HUES64 (cell line): ENCODE data around the gene GFOD1.

Experiments used
- H3K27ac ChIP-seq: 2 replicates; pipeline ENCODE4 v1.7.0; 2013; ENCODE audit warnings: low read depth, low read length, inconsistent platforms
- H3K27me3 ChIP-seq: 2 replicates; pipeline ENCODE4 v1.6.1; 2013; ENCODE audit warnings: mild to moderate bottlenecking, low read length; ENCODE audit not compliant: insufficient read depth
- H3K36me3 ChIP-seq: 2 replicates; pipeline ENCODE4 v1.6.1; 2013; ENCODE audit warnings: mild to moderate bottlenecking, low read length; ENCODE audit not compliant: insufficient read depth
- H3K4me1 ChIP-seq: 2 replicates; pipeline ENCODE4 v1.6.1; 2013; ENCODE audit warnings: mild to moderate bottlenecking, low read length, moderate library complexity; ENCODE audit not compliant: insufficient read depth
- H3K4me3 ChIP-seq: 2 replicates; pipeline ENCODE4 v1.5.1; 2013; ENCODE audit warnings: mild to moderate bottlenecking, low read length, moderate library complexity
- H3K9ac ChIP-seq: 2 replicates; pipeline ENCODE4 v1.6.1; 2013; ENCODE audit warnings: mild to moderate bottlenecking, low read depth, low read length
- H3K9me3 ChIP-seq: 2 replicates; pipeline ENCODE4 v1.6.1; 2013; ENCODE audit warnings: low read depth, low read length; ENCODE audit not compliant: insufficient read depth
- WGBS: fragments of 150-250, 120-280 bp; methylation state at CpG from one replicate; pipeline ENCODE4 v1.1.7; 2013; ENCODE audit warnings: missing lambda C conversion rate; 5-methylcytosine and 5-hydroxymethylcytosine counted together

The GFOD1 gene

DNA sequence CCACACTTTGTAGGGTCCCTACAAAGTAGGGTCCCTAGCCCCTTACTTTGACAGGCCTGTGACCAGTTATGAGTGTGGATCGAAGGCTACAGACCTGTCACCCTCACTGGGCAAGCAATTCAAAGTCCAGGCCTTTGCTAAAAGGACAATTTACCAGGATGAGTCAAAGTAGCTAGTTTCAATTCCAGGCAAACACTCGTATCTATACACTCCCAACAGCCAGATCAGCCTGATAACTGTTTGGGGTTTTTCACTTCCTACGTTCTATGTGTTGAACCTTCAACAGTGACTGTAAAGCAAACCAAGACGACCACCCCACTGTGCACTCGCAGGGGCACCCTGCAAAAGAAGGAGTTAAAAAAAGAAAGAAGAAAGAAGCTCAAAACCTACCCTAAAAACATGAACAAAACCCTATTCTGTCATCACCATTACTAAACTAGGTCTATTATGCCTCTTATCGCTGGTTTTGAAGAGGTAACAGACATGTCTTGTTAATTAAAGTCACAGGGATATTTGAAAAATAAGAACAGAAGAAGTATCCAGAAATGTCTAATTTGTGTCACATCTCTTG, 3.2 kb downstream of the GFOD1 start:
- Histone ChIP-seq H3K9me3 (no peaks in the 10 kb centered on the region), H3K27me3 (peaks cover 58% of the 10 kb centered on the region), H3K4me1 (peaks cover 21% of the 10 kb centered on the region), H3K27ac (no peak overlapping the region), H3K36me3 (no peaks in the 10 kb centered on the region), H3K4me3 (no peak overlapping the region), H3K9ac (no peak overlapping the region)
- WGBS: 79% methylated on average over 6 of the region's 6 CpGs

DNA sequence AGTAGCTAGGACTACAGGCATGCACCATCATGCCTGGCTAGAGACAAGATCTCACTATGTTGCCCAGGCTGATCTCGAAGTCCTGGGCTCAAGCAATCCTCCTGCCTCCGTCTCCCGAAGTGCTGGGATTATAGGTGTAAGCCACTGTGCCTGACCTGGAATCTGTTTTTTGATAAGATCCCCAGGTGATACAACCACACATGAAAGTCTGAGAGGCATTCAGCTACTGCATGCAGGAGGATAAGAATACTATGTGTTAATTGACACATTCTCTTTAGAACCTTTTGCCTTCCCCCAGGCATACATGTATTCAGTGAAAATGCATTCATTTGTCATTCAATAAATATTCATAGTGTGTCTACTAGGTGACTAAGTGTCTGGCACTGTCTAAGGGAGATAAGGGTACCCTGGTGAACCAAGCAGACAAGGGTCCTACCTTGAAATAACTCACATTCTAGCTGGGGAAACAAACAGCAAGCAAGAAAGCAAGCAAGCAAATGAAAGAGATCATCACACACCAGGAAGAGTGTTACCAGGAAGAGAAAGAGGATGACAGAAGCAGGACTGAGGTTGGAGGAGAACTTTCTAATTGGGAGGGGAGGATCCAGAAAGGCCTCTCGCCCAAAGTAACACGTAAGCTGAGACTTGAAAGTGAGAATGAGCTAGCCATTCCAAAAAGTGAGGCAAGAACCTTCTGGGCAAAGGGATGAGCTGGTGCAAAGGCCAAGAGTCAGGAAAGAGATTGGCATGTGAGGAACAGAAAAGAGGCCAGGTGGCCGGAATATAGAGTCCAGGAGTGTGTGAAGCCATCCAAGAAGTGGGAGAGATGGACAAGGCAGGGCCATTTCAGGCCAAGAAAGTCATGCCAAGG, 6.5 kb downstream of the GFOD1 start:
- H3K27ac ChIP-seq: no peak overlapping the region
- no peaks in the 10 kb centered on the region; the same call in 1 of the 2 replicates for H3K9me3 ChIP-seq
- no peak overlapping the region for H3K4me3 ChIP-seq
- H3K4me1 ChIP-seq: peaks cover 21% of the 10 kb centered on the region
- peaks cover 30% of the 10 kb centered on the region for H3K27me3 ChIP-seq
- whole genome bisulfite sequencing: 89% methylated on average over 6 of the region's 6 CpGs
- no peaks in the 10 kb centered on the region for H3K36me3 ChIP-seq
- no peak overlapping the region for H3K9ac ChIP-seq

DNA sequence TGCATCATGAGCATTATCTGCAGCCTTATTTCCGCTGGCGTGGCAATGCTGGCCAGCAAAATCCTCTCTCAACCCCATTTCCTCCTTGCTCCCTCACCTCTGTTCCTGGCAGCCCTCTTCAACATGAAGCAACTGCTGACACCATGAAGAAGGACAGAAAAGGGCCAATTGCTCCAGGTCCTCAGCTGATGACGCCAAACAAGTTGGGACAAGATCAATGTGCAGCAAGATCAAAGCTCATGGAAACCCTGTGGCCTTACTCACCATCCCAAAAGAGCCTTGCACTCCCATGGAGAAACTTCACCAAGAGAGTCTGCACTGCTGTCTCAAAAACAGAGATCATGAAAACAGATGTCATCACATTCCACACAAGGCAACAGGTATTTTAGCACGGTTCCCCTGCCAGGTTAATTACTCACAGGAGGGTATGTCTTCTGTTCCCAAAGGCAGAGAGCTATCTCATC, 7.4 kb downstream of the GFOD1 start:
- WGBS: 93% methylated on average over 4 of the region's 4 CpGs
- H3K9me3 ChIP-seq: no peaks in the 10 kb centered on the region; the same call in 1 of the 2 replicates
- H3K36me3 ChIP-seq: no peaks in the 10 kb centered on the region
- H3K9ac ChIP-seq: no peak overlapping the region
- no peak overlapping the region for H3K4me3 ChIP-seq
- H3K4me1 ChIP-seq: peaks cover 14% of the 10 kb centered on the region
- peaks cover 21% of the 10 kb centered on the region for H3K27me3 ChIP-seq
- no peak overlapping the region for H3K27ac ChIP-seq

DNA sequence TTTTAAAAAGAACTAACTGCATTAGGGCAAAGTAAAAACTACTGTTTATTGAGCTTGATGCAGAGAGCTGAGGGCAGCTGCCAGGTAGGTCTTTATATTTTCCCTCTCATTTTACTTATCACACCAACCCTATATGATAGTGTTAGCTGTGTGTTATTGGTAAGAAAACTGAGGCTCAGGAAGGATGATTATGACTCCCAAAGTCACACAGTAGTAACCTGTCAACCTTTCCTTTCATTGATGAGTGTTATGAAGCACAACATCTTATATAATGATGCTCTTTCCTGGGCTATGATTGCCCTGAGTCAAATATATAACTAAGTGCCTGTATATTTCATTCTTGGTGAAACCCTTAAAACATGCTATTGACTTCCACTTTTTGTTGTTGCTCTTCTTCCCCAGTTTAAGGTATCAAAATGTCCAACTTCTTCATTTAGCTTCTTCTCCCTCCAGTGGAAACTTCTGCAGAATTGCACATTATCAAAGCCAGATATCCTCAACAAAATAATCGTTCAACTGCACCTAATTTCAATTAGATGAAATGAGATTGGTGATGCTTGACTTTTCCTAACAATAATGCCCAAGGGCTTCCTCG, 8.1 kb downstream of the GFOD1 start:
- 100% methylated on average over 2 of the region's 2 CpGs for WGBS
- Histone ChIP-seq H3K4me1 (peaks cover 7% of the 10 kb centered on the region), H3K4me3 (no peak overlapping the region), H3K27ac (no peak overlapping the region), H3K9me3 (no peaks in the 10 kb centered on the region; the same call in 1 of the 2 replicates), H3K9ac (no peak overlapping the region), H3K27me3 (peaks cover 14% of the 10 kb centered on the region), H3K36me3 (no peaks in the 10 kb centered on the region)

DNA sequence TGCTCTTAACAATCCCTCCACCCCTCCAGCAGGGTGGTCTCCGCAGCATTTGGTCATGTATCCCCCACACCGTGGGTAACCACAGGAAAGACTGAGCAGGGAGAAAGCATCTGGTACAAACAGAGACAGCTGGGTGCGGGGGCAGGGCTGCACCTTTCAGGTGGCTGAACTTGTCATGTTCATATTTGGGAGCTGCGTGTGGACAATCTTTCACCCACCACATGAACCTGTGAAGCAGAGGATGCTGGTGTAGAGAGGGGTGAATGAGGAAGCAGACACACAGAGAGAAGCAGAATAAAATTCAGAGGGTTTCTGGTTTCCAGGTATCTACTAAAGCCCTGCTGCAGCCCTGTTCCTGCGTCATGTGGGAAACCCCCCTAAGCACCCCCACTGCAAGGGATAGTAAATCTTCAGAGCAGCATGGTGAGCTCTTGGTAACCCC, 8.9 kb downstream of the GFOD1 start:
- WGBS: 91% methylated on average over 5 of the region's 5 CpGs
- Histone ChIP-seq H3K9ac (no peak overlapping the region), H3K9me3 (no peaks in the 10 kb centered on the region; the same call in 1 of the 2 replicates), H3K4me1 (0 out of 2 replicates have a peak, but pooled peaks cover 5% of the 10 kb centered on the region), H3K27me3 (peaks cover 6% of the 10 kb centered on the region; the same call in 1 of the 2 replicates), H3K36me3 (no peaks in the 10 kb centered on the region), H3K4me3 (no peak overlapping the region), H3K27ac (no peak overlapping the region)

DNA sequence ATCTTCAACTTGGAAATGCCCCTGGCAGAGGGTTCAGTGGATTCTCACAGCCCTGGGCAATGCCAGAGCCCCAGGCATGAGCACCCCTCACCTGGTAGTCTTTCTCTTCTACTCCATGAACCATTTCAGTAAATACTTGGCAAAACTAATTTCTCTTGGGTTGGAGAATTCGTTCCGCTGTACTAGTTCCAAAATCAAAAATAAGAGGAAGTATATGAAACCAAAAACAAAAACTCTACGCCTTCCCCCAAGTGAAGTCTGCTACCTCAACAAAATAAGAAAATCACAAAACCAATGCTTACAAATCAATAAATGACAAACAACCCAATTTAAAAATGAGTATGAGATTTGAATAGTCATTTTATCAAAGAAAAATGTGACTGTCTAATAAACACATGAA, 12.6 kb downstream of the GFOD1 start:
- Histone ChIP-seq H3K9ac (no peak overlapping the region), H3K9me3 (no peaks in the 10 kb centered on the region; the same call in 1 of the 2 replicates), H3K4me3 (no peak overlapping the region), H3K4me1 (peaks cover 9% of the 10 kb centered on the region), H3K36me3 (no peaks in the 10 kb centered on the region), H3K27ac (no peak overlapping the region), H3K27me3 (no peaks in the 10 kb centered on the region)
- no CpG with 5 or more reads among the region's 3 CpGs for WGBS

DNA sequence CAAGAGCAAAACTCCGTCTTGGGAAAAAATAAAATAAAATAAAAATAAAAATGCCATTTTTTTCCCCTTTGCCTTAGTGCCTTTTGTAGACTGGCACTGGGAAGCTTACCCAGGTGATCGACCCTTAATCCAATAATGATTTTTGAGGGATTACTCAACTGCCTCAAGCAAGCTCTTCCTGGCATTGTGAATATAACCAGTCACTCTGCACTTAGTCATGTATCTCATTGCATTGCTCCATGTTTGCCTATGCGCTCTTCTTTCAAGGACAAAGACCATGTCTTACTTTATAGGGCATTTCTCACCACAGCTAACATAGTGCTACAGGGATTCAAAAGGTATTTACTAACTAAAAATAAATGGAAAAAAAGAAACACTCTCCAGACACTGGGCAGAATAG, 13.0 kb downstream of the GFOD1 start:
- Histone ChIP-seq H3K27me3 (no peaks in the 10 kb centered on the region), H3K4me3 (no peak overlapping the region), H3K4me1 (peaks cover 9% of the 10 kb centered on the region), H3K27ac (no peak overlapping the region), H3K9ac (no peak overlapping the region), H3K9me3 (no peaks in the 10 kb centered on the region; the same call in 1 of the 2 replicates), H3K36me3 (no peaks in the 10 kb centered on the region)
- 95% methylated on average over 2 of the region's 3 CpGs for WGBS

DNA sequence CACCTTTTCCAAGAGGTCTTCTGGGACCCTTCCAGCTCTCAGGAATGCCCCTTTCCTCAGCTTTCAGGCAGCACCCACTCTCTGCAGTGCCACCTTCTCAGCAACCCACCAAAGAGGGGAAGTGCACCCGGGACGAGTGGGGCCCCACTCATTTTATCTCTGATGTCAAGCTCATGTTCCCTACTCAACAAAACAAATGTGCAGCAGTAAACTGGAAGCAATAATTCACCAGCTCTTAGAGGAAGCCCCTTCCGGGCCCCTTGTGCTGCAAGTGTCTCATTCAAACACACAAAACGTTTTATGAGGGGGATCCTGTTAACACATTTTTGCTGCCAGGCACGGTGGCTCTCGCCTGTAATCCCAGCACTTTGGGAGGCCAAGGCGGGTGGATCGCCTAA, 13.6 kb downstream of the GFOD1 start:
- Histone ChIP-seq H3K27me3 (no peaks in the 10 kb centered on the region), H3K9ac (no peak overlapping the region), H3K36me3 (no peaks in the 10 kb centered on the region), H3K9me3 (no peaks in the 10 kb centered on the region; the same call in 1 of the 2 replicates), H3K4me3 (no peak overlapping the region), H3K27ac (no peak overlapping the region), H3K4me1 (peaks cover 9% of the 10 kb centered on the region)
- WGBS: 87% methylated on average over 8 of the region's 8 CpGs

DNA sequence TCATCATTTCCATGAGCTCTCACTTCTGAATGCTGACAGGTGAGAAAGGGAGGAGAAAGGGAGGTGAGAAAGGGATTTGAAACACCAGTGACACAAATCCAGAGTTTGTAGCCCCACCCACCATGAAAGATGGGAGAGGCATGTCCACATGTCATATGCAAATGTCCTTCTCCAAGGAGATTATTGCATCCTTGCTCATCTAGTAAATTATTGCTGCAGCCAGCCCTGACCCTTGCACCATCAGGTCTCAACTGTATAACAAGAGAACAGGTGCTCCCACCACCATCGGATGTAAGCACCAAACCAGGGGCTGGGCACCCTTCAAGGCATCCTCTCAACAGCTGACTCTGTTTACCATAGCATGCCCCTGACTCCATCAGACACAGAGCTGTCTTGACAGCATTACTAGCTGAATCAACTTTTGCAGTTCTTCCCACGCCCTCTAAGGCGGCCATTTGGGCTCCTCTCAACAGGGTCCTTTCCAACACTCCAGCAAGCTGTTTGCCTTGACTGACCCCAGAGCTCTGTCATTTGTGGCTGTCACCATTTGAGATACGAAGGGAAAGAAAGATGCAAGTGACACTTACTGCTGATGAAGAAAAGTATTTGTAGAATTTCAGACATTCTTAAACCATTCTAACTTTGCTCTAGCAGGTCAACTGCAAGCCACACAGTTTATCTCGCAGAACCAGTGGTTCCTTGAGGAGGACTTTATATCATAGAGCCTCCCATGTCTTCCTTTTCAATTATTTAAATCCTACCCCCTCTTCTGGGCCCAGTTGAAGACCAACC, 14.2 kb downstream of the GFOD1 start:
- no peaks in the 10 kb centered on the region for H3K36me3 ChIP-seq

DNA sequence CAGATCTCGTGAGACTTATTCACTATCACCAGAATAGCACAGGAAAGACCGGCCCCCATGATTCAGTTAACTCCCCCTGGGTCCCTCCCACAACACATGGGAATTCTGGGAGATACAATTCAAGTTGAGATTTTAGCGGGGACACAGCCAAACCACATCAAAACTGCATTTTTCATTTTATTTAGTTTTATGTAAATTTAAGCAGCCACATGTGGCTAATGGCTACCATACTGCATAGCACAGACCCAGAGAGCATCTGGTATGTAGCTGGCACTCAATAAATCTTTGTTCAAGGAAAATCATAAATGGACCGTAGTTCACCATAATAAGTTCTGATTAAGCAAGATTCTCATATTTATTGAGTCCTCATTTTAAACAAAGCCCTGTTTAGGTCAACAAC, 15.3 kb downstream of the GFOD1 start:
- WGBS: 65% methylated on average over 3 of the region's 4 CpGs
- no peak overlapping the region for H3K4me3 ChIP-seq
- H3K9me3 ChIP-seq: no peaks in the 10 kb centered on the region; the same call in 1 of the 2 replicates
- H3K27ac ChIP-seq: no peak overlapping the region
- H3K9ac ChIP-seq: no peak overlapping the region
- H3K27me3 ChIP-seq: no peaks in the 10 kb centered on the region
- no peaks in the 10 kb centered on the region for H3K36me3 ChIP-seq
- peaks cover 9% of the 10 kb centered on the region for H3K4me1 ChIP-seq

More for the DNA sequence above, 14.2 kb downstream of the GFOD1 start:
- no peak overlapping the region for H3K4me3 ChIP-seq
- no peak overlapping the region for H3K27ac ChIP-seq
- H3K27me3 ChIP-seq: no peaks in the 10 kb centered on the region
- no peak overlapping the region for H3K9ac ChIP-seq
- peaks cover 9% of the 10 kb centered on the region for H3K4me1 ChIP-seq
- no peaks in the 10 kb centered on the region; the same call in 1 of the 2 replicates for H3K9me3 ChIP-seq
- WGBS: 94% methylated on average over 5 of the region's 5 CpGs
